K562 (cell line): ENCODE measurements around the gene UBE2D2. TPM values are rescaled to one million over a fixed set of nuclear protein-coding genes. Genes with fewer than 3 reads are reported as not detected.

Experiments
- CGGBP1 ChIP-seq: fragments of 250-450 bp; sonication (Bioruptor Pico); IDR thresholded peaks from 2 replicates; pipeline ENCODE4 v1.9.0; 2021; ENCODE audit warnings: mild to moderate bottlenecking
- CLOCK ChIP-seq: fragments of 250-450 bp; sonication (Bioruptor Pico); IDR thresholded peaks from 2 replicates; pipeline ENCODE4 v1.4.0; 2020; ENCODE audit warnings: mild to moderate bottlenecking, moderate library complexity, borderline replicate concordance
- GABPB2 ChIP-seq: fragments of 250-450 bp; sonication (Bioruptor Pico); conservative IDR thresholded peaks from 2 replicates; pipeline ENCODE4 v1.5.1; 2021; ENCODE audit warnings: mild to moderate bottlenecking
- POLR2B ChIP-seq: fragments of 450-650 bp; IDR thresholded peaks from 2 replicates; pipeline ENCODE4 v1.6.1; 2018; ENCODE audit warnings: low read depth; ENCODE audit not compliant: partially characterized antibody
- polyA plus RNA-seq, 8 experiments: library from polyadenylated mRNA; depleted of rRNA in 4 of 8; stranded (reverse) in 5 of 8; unstranded in 3 of 8; fragments of >200 nt; fragmentation: Nextera tagmentation in 2 of 8; fragmentation: Illumina TruSeq in 1 of 8; extraction: Ambion mirVana in 2 of 8; extraction: Trizol in 1 of 8; gene quantifications; 2 replicates each; pipeline versions ENCODE4 v1.2.1 to v1.2.3, GENCODE V29; 2011 to 2014; ENCODE audit warnings: inconsistent platforms in 1 of 8, missing spikeins in 1 of 8
- total RNA-seq, 7 experiments: library from RNA; depleted of rRNA in 6 of 7; stranded (reverse); fragments of >200 nt in 6 of 7; fragmentation: Illumina TruSeq in 2 of 7; extraction: Trizol in 2 of 7; gene quantifications; 2 replicates each; pipeline versions ENCODE4 v1.2.1 to v1.2.3, GENCODE V29; 2011 to 2021; ENCODE audit warnings: low replicate concordance in 1 of 7

Gene UBE2D2
- total and polyA plus RNA-seq, 9 of the 15 experiments (the other 6 are each of a cell fraction or from before 2014, with no cell fraction given), result 53.6 to 198 (median 122) TPM

- TF ChIP-seq GABPB2 (CRISPR knock-in tag) (no peak), CGGBP1 (CRISPR knock-in tag) (no peak; the same call in 1 of the 2 replicates), CLOCK (CRISPR knock-in tag) (no peak), POLR2B (peak; percentile 20)
These were observed 87.3 kb downstream of the UBE2D2 start, which contains the start of gene CXXC5 (continued) for GRCh38 chr5:139648205-139649081.
